IPS-15b (cell line): Measurements from ENCODE around the gene MUC12.
"Not testable (repeated sequence)": the region's sequence is repeated elsewhere in the genome, so short reads cannot be mapped to it uniquely, and the experiment has no call there.

ENCODE experiments used
- H3K27me3 ChIP-seq: one replicate; pipeline ENCODE4 v1.6.1; 2013; ENCODE audit warnings: low read length; ENCODE audit not compliant: control insufficient read depth, insufficient read depth
- H3K36me3 ChIP-seq: one replicate; pipeline ENCODE4 v1.6.1; 2013; ENCODE audit warnings: low read length; ENCODE audit not compliant: control insufficient read depth, insufficient read depth
- H3K4me1 ChIP-seq: one replicate; pipeline ENCODE4 v1.6.1; 2013; ENCODE audit warnings: mild to moderate bottlenecking, low read length; ENCODE audit not compliant: control insufficient read depth, insufficient read depth
- H3K4me3 ChIP-seq: one replicate; pipeline ENCODE4 v1.5.1; 2013; ENCODE audit warnings: low read depth, low read length
- H3K9ac ChIP-seq: one replicate; pipeline ENCODE4 v1.6.1; 2013; ENCODE audit warnings: low read depth, mild to moderate bottlenecking, low read length
- H3K9me3 ChIP-seq: one replicate; pipeline ENCODE4 v1.6.1; 2013; ENCODE audit warnings: mild to moderate bottlenecking, low read length; ENCODE audit not compliant: control insufficient read depth, insufficient read depth

Gene MUC12

DNA sequence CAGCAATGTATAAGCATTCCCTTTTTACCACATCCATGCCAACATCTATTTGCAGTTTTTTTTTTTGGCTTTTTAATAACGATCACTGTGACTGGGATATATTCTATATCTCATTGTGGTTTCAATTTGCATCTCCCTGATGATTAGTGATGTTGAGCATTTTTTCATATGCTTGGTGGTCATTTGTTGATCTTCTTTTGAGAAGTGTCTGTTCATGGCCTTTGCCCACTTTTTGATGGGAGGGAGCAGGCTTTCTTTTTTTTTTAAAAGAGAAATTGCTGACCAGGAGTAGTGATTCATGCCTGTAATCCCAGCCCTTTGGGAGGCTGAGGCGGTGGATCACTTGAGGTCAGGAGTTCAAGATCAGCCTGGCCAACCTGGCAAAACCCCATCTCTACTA is 54.5 kb downstream of the MUC12 start:
- H3K27me3 ChIP-seq: no peaks in the 10 kb centered on the region

DNA sequence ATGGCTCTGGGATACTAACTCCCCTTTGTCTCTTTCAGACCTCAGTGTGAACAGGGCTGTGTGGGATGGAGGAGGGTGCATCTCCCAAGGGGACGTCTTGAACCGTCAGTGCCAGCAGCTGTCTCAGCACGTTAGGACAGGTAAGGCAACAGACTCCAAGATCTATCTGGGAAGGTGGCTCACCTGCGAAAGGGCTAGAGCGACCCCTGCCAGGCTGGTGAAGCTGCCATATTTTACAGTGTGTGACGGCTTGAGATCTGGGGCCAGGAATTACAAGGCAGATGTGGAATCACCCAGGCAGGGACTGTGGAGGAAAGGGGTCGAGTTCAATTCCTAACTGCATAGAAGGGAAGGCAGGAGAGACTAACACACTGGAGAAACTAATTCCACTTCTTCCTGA is 61.7 kb downstream of the MUC12 start:
- Histone ChIP-seq H3K9me3 (no peaks in the 10 kb centered on the region), H3K4me1 (no peaks in the 10 kb centered on the region), H3K4me3 (no peak overlapping the region), H3K36me3 (no peaks in the 10 kb centered on the region), H3K27me3 (peaks cover 12% of the 10 kb centered on the region), H3K9ac (no peak overlapping the region)

More for the DNA sequence above, 54.5 kb downstream of the MUC12 start:
- H3K4me3 ChIP-seq: no peak overlapping the region
- H3K9me3 ChIP-seq: no peaks in the 10 kb centered on the region
- H3K4me1 ChIP-seq: no peaks in the 10 kb centered on the region
- H3K9ac ChIP-seq: no peak overlapping the region
- no peaks in the 10 kb centered on the region for H3K36me3 ChIP-seq

DNA sequence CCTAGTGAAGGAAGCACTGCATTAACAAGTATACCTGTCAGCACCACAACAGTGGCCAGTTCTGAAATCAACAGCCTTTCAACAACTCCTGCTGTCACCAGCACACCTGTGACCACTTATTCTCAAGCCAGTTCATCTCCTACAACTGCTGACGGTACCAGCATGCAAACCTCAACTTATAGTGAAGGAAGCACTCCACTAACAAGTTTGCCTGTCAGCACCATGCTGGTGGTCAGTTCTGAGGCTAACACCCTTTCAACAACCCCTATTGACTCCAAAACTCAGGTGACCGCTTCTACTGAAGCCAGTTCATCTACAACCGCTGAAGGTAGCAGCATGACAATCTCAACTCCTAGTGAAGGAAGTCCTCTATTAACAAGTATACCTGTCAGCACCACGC is 66.6 kb downstream of the MUC12 start:
- no peak overlapping the region for H3K9ac ChIP-seq
- H3K27me3 ChIP-seq: peaks cover 30% of the 10 kb centered on the region
- H3K4me3 ChIP-seq: no peak overlapping the region
- no peaks in the 10 kb centered on the region for H3K9me3 ChIP-seq
- no peaks in the 10 kb centered on the region for H3K4me1 ChIP-seq
- no peaks in the 10 kb centered on the region for H3K36me3 ChIP-seq

DNA sequence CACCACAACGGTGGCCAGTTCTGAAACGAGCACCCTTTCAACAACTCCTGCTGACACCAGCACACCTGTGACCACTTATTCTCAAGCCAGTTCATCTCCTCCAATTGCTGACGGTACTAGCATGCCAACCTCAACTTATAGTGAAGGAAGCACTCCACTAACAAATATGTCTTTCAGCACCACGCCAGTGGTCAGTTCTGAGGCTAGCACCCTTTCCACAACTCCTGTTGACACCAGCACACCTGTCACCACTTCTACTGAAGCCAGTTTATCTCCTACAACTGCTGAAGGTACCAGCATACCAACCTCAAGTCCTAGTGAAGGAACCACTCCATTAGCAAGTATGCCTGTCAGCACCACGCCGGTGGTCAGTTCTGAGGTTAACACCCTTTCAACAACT is 71.9 kb downstream of the MUC12 start:
- H3K9ac ChIP-seq, H3K4me1 ChIP-seq, H3K36me3 ChIP-seq, H3K9me3 ChIP-seq, H3K4me3 ChIP-seq: not testable (repeated sequence)
- peaks cover 30% of the 10 kb centered on the region for H3K27me3 ChIP-seq

DNA sequence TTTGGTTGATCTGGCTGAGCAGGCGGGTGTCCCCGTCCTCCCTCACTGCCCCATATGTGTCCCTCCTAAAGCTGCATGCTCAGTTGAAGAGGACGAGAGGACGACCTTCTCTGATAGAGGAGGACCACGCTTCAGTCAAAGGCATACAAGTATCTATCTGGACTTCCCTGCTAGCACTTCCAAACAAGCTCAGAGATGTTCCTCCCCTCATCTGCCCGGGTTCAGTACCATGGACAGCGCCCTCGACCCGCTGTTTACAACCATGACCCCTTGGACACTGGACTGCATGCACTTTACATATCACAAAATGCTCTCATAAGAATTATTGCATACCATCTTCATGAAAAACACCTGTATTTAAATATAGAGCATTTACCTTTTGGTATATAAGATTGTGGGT is 89.0 kb downstream of the MUC12 start:
- Histone ChIP-seq H3K27me3 (peaks cover 7% of the 10 kb centered on the region), H3K9me3 (no peaks in the 10 kb centered on the region), H3K9ac (no peak overlapping the region), H3K4me1 (no peaks in the 10 kb centered on the region), H3K36me3 (no peaks in the 10 kb centered on the region), H3K4me3 (no peak overlapping the region)

DNA sequence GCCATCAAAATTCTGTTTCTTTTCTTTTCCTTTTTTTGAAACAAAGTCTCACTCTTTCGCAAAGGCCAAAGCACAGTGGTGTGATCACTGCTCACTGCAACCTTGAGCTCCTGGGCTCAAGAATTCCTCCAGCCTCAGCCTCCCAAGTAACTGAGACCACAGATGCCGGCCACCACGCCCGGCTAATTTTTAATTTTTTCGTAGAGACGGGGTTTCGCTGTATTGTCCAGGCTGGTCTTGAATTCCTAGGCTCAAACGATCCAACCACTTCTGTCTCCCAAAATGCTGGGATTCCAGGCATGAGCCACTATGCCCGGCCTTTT is 90.2 kb downstream of the MUC12 start:
- Histone ChIP-seq H3K4me1 (no peaks in the 10 kb centered on the region), H3K4me3 (no peak overlapping the region), H3K9me3 (no peaks in the 10 kb centered on the region), H3K9ac (no peak overlapping the region), H3K27me3 (peaks cover 7% of the 10 kb centered on the region), H3K36me3 (no peaks in the 10 kb centered on the region)

DNA sequence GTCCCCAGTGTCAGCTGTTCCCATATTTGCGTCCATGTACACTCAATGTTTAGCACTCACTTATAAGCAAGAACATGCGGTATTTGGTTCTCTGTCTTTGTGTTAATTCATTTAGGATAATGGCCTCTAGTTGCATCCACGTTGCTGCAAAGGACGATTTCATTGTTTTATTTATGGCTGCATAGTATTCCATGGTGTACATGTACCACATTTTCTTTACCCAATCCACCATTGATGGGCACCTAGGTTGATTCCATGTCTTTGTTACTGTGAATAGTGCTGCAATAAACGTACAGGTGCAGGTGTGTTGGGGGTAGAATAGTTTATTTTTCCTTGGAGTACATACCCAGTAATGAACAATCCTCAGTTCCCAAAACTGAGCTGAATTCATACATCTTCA is 91.6 kb downstream of the MUC12 start:
- no peaks in the 10 kb centered on the region for H3K36me3 ChIP-seq
- no peaks in the 10 kb centered on the region for H3K4me1 ChIP-seq
- no peaks in the 10 kb centered on the region for H3K9me3 ChIP-seq
- no peak overlapping the region for H3K4me3 ChIP-seq
- H3K27me3 ChIP-seq: peaks cover 3% of the 10 kb centered on the region
- no peak overlapping the region for H3K9ac ChIP-seq

DNA sequence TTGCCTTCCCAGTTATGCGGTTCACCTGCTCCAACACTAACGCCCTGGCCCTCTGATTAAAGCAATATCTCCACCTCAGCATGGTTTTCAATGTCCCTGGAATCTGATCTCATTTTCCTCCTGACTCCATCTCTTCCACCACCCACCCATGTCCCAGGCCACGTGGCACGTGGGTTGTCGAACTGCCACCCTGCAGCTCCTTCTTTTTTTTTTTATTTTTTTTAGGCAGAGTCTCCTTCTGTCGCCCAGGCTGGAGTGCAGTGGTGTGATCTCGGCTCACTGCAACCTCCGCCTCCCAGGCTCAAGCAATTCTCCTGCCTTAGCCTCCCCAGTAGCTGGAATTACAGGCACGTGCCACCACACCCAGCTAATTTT is 94.8 kb downstream of the MUC12 start:
- H3K4me3 ChIP-seq, H3K9me3 ChIP-seq, H3K4me1 ChIP-seq, H3K9ac ChIP-seq, H3K36me3 ChIP-seq, H3K27me3 ChIP-seq: not testable (repeated sequence)

DNA sequence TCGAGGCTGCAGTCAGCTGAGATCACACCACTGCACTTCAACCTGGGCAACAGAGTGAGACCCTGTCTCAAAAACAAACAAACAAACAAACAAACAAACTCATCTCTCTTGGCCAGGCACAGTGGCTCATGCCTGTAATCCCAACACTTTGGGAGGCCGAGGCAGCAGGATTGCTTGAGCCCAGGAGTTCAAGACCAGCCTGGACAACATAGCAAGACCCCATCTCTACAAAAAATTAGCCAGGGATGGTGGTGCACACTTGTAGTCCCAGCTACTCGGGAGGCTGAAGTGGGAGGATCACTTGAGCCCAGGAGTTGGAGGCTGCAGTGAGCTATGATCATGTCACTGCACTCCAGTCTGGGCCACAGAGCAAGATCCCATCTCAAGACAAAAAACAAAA is 95.8 kb downstream of the MUC12 start:
- H3K9ac ChIP-seq, H3K4me1 ChIP-seq, H3K27me3 ChIP-seq, H3K36me3 ChIP-seq, H3K4me3 ChIP-seq, H3K9me3 ChIP-seq: not testable (repeated sequence)

DNA sequence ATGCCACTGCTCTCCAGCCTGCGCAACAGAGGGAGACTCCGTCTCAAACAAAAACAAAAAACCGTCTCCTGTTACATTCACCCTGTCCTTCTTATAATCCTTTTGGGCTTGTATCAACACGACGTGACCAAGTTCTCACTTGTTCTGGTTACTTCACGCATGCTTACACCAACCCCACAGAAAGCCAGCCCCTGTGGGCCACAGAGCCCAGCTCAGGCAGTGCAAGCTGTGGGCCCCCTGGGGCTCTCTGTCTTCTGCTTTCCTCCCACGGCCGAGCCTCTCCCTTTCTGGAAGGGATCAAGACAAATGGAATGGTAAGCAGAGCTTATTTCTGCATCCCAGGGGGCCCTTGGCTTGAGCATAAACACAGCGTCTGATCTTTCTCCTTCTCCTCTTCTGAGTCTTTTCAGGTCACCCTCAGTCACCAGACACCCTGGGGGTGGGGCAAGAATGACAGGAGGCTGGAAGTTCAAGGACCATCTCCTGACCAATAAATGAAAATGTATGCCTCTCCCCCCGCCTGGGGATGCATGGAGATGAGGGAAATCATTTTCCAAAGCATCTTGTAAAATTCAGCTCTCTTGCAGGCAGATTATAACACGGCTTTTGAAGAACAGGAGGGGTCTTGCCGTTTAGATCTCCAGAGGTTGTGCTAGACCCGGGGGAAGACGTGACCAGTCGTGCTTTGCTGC is 96.9 kb downstream of the MUC12 start:
- Histone ChIP-seq H3K27me3 (no peaks in the 10 kb centered on the region), H3K4me1 (peaks cover 7% of the 10 kb centered on the region), H3K9ac (no peak overlapping the region), H3K9me3 (no peaks in the 10 kb centered on the region), H3K4me3 (peak overlapping the region; percentile 26), H3K36me3 (no peaks in the 10 kb centered on the region)

DNA sequence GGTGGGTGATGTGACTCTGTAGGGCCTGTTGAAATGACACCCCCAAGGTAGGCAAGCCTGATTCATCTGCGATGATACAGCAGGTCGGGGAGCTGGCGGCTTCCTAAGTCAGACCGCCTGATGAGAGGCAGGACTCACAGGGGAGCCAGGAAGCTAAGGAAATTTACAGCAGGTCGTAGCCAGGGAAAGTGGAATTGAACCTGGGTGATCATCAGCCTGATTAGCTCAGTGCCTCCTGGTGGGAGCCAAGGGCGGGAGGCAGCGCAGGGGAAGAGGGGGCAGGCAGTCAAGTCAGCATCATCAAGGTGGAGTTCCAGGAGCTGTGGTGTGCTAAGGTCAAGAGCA is 97.4 kb downstream of the MUC12 start:
- Histone ChIP-seq H3K27me3 (no peaks in the 10 kb centered on the region), H3K36me3 (no peaks in the 10 kb centered on the region), H3K9ac (no peak overlapping the region)

DNA sequence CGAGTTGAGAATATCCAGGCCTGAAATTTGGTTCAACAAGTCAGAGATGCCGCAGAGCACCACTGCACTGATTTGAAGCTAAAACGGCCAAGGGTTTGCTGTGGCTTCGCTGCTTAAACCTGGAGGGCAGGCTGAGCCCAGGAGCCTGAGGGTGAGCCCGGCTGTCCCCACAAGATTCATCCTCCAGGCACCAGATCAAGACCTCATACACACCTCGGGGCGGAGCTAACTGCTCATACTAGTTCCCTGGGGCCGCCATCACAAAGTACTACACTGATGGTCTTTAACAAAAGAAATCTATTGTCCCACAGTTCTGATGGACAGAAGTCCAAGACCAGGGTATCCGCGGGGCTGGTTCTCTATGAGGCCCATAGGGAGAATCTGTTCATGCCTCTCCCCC is 99.0 kb downstream of the MUC12 start:
- H3K27me3 ChIP-seq: no peaks in the 10 kb centered on the region
- no peak overlapping the region for H3K9ac ChIP-seq
- H3K9me3 ChIP-seq: no peaks in the 10 kb centered on the region
- H3K36me3 ChIP-seq: no peaks in the 10 kb centered on the region
- H3K4me1 ChIP-seq: peaks cover 7% of the 10 kb centered on the region
- H3K4me3 ChIP-seq: no peak overlapping the region

More for the DNA sequence above, 97.4 kb downstream of the MUC12 start:
- Histone ChIP-seq H3K9me3 (no peaks in the 10 kb centered on the region), H3K4me1 (peaks cover 7% of the 10 kb centered on the region), H3K4me3 (peak overlapping the region; percentile 26)
